Endothelial cell of umbilical vein (primary cell): ENCODE results near the gene DAPK3. TPM values are rescaled to one million over a fixed set of nuclear protein-coding genes. Genes with fewer than 3 reads are reported as not detected.
"Not testable (repeated sequence)": the region's sequence is repeated elsewhere in the genome, so short reads cannot be mapped to it uniquely, and the experiment has no call there.

Experiments
- BruUV-seq: library from RNA; stranded (reverse); fragments of 400-500 nt; replicated peaks from 2 replicates; lab custom pipeline; 2021; lab: Mats Ljungman, UMichigan
- CTCF ChIA-PET: fragments of 300-600, 350-600 bp; sonication (Branson Sonifier 250); formaldehyde crosslinking; loops from one replicate; lab custom pipeline; 2021; ENCODE audit warnings: antibody characterized with exemption, inconsistent platforms; lab: Charles Lee
- POLR2A ChIA-PET: fragments of 300-600, 350-600 bp; sonication (Branson Sonifier 250); formaldehyde crosslinking; loops from one replicate; lab custom pipeline; 2021; ENCODE audit warnings: antibody characterized with exemption, inconsistent platforms; lab: Charles Lee
- DNase-seq: peaks from one replicate; pipeline ENCODE4 v3.0.0-alpha.2; 2011; ENCODE audit warnings: low read depth, low spot score
- FAIRE-seq: peaks from 2 replicates; lab custom pipeline; 2011; peaks lifted over from hg19 to GRCh38; lab: Jason Lieb, UNC
- H2AFZ ChIP-seq: 2 replicates; pipeline ENCODE4 v1.6.0; 2012; ENCODE audit warnings: low read depth, low read length, control low read depth, inconsistent platforms
- H3K27ac ChIP-seq: 2 replicates; pipeline ENCODE4 v1.5.1; 2011; ENCODE audit warnings: low read depth, mild to moderate bottlenecking, control low read depth, low read length, moderate library complexity; ENCODE audit not compliant: insufficient read depth
- H3K27me3 ChIP-seq, 2 experiments: 2 replicates each; pipeline versions ENCODE4 v1.6.0 to v1.6.1; 2011; ENCODE audit warnings: low read length in 2 of 2, mixed read lengths in 1 of 2; ENCODE audit not compliant: control insufficient read depth in 2 of 2, insufficient read depth in 2 of 2
- H3K36me3 ChIP-seq, 2 experiments: 2 replicates in 1 of 2; 3 replicates in 1 of 2; pipeline ENCODE4 v1.5.1; 2011; ENCODE audit warnings: low read length in 2 of 2, mild to moderate bottlenecking in 1 of 2, moderate library complexity in 1 of 2; ENCODE audit not compliant: control insufficient read depth in 2 of 2, insufficient read depth in 2 of 2; ENCODE audit errors: extremely low read depth in 1 of 2
- H3K4me1 ChIP-seq: 3 replicates; pipeline ENCODE4 v1.5.1; 2011; ENCODE audit warnings: mild to moderate bottlenecking, low read length; ENCODE audit not compliant: control insufficient read depth, insufficient read depth; ENCODE audit errors: extremely low read depth
- H3K4me2 ChIP-seq: 2 replicates; pipeline ENCODE4 v1.6.1; 2011; ENCODE audit warnings: low read length, control low read depth, mixed read lengths; ENCODE audit not compliant: insufficient read depth
- H3K4me3 ChIP-seq, 3 experiments: fragments of 200-600 bp in 1 of 3; sonication (generic), shearing (Covaris generic) in 1 of 3; replicated peaks in 1 of 3; 2 replicates each; pipeline ENCODE4 v1.5.1; 2011 to 2016; ENCODE audit warnings: control low read depth in 3 of 3, low read length in 3 of 3, mild to moderate bottlenecking in 2 of 3, inconsistent platforms in 1 of 3, low read depth in 1 of 3, moderate library complexity in 1 of 3; ENCODE audit not compliant: insufficient read depth in 1 of 3
- H3K79me2 ChIP-seq: 2 replicates; pipeline ENCODE4 v1.6.0; 2012; ENCODE audit warnings: low read length, inconsistent platforms; ENCODE audit not compliant: control insufficient read depth, insufficient read depth
- H3K9ac ChIP-seq: replicated peaks from 2 replicates; pipeline ENCODE3; 2011; ENCODE audit warnings: low read length, control low read depth; ENCODE audit not compliant: insufficient read depth; ENCODE audit errors: extremely low read depth
- H3K9me1 ChIP-seq: replicated peaks from 3 replicates; pipeline ENCODE4 v1.6.0; 2011; ENCODE audit warnings: mild to moderate bottlenecking, low read length; ENCODE audit not compliant: control insufficient read depth, insufficient read depth; ENCODE audit errors: extremely low read depth
- H3K9me3 ChIP-seq: replicated peaks from 2 replicates; pipeline ENCODE4 v1.5.1; 2012; ENCODE audit warnings: low read length, inconsistent platforms; ENCODE audit not compliant: control insufficient read depth, insufficient read depth
- H4K20me1 ChIP-seq: replicated peaks from 2 replicates; pipeline ENCODE3; 2011; ENCODE audit warnings: mild to moderate bottlenecking, low read length; ENCODE audit not compliant: control insufficient read depth, insufficient read depth; ENCODE audit errors: extremely low read depth
- EZH2 ChIP-seq: IDR thresholded peaks from 2 replicates; pipeline ENCODE4 v1.6.1; 2012; ENCODE audit warnings: borderline replicate concordance, low read depth, mild to moderate bottlenecking, moderate library complexity, low read length, inconsistent platforms; ENCODE audit not compliant: severe bottlenecking
- FOS ChIP-seq: IDR thresholded peaks from 2 replicates; pipeline ENCODE4 v1.6.1; 2011; ENCODE audit warnings: mild to moderate bottlenecking, low read length, moderate library complexity, borderline replicate concordance; ENCODE audit not compliant: insufficient read depth
- GATA2 ChIP-seq: IDR thresholded peaks from 2 replicates; pipeline ENCODE4 v1.7.0; 2011; ENCODE audit warnings: low read depth, mild to moderate bottlenecking, moderate library complexity, mixed read lengths, low read length; ENCODE audit not compliant: insufficient read length, insufficient read depth
- JUN ChIP-seq: IDR thresholded peaks from 2 replicates; pipeline ENCODE4 v1.6.1; 2011; ENCODE audit warnings: borderline replicate concordance, low read depth; ENCODE audit not compliant: insufficient read length, insufficient read depth
- MAX ChIP-seq: IDR thresholded peaks from 2 replicates; pipeline ENCODE4 v1.6.1; 2011; ENCODE audit not compliant: insufficient read depth, insufficient read length
- MYC ChIP-seq: IDR thresholded peaks from one replicate; pipeline ENCODE4 v1.6.1; 2011; ENCODE audit warnings: mild to moderate bottlenecking, low read depth, low read length
- POLR2A ChIP-seq: IDR thresholded peaks from 2 replicates; pipeline ENCODE4 v1.6.1; 2012; ENCODE audit warnings: low read depth, mild to moderate bottlenecking, control low read depth, low read length
- POLR2AphosphoS5 ChIP-seq: IDR thresholded peaks from 2 replicates; pipeline ENCODE4 v1.6.1; 2012; ENCODE audit warnings: low read depth, mild to moderate bottlenecking, control low read depth, low read length, moderate library complexity; ENCODE audit not compliant: insufficient read depth
- dilution Hi-C: fragments of 300-500 bp; cut with MboI; formaldehyde crosslinking; loops from one replicate; pipeline ENCODE4 v1.15.0; 2019; ENCODE audit warnings: low sequenced_read_pairs; ENCODE audit not compliant: extremely low pct_ligation_motif_present
- intact Hi-C: fragments of 100-400 bp; cut with micrococcal nuclease; formaldehyde crosslinking; loops from one replicate; pipeline ENCODE4 v1.10.0; 2022
- polyA plus RNA-seq, 4 experiments: library from polyadenylated mRNA; depleted of rRNA in 3 of 4; stranded (reverse) in 3 of 4; unstranded in 1 of 4; fragments of >200 nt; gene quantifications; 2 replicates each; pipeline versions ENCODE4 v1.2.1 to v1.2.3, GENCODE V29; 2011 to 2012; ENCODE audit warnings: missing spikeins in 1 of 4
- total RNA-seq: library from RNA; stranded (reverse); gene quantifications from 2 replicates; pipeline ENCODE4 v1.2.3, GENCODE V29; 2021

DAPK3 gene
- total and polyA plus RNA-seq, 2 donors (not counting 3 experiments of a cell fraction or from before 2014, with no cell fraction given) = 157 to 175 TPM

DNA sequence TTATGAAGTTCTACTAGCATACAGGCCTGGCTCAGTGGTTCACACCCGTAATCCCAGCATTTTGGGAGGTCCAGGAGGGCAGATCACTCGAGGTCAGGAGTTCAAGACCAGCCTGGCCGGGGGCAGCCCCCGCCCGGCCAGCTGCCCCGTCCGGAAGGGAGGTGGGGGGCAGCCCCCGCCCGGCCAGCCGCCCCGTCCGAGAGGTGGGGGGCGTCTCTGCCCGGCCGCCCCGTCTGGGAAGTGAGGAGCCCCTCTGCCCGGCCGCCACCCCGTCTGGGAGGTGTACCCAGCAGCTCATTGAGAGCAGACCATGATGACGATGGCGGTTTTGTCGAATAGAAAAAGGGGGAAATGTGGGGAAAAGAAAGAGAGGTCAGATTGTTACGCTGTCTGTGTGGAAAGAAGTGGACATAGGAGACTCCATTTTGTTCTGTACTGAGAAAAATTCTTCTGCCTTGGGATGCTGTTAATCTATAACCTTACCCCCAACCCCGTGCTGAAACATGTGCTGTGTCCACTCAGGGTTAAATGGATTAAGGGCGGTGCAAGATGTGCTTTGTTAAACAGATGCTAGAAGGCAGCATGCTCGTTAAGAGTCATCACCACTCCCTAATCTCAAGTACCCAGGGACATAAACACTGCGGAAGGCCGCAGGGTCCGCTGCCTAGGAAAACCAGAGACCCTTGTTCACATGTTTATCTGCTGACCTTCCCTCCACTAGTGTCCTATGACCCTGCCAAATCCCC, 27.9 kb upstream of the DAPK3 start:
- BruUV-seq, intact Hi-C loops, DNase-seq, H3K9me3 ChIP-seq, dilution Hi-C loops, H3K27ac ChIP-seq, H3K9ac ChIP-seq, H3K4me3 ChIP-seq, H2AFZ ChIP-seq, POLR2A ChIA-PET, H3K79me2 ChIP-seq, H4K20me1 ChIP-seq, H3K27me3 ChIP-seq, H3K36me3 ChIP-seq, H3K9me1 ChIP-seq, FAIRE-seq, H3K4me2 ChIP-seq, H3K4me1 ChIP-seq: not testable (repeated sequence)
- CTCF ChIA-PET = interaction anchor here (2.0 kb wide), 1 partner anchor 141 kb away, joined by 10 read pairs; no protein-coding TSS in a partner anchor

DNA sequence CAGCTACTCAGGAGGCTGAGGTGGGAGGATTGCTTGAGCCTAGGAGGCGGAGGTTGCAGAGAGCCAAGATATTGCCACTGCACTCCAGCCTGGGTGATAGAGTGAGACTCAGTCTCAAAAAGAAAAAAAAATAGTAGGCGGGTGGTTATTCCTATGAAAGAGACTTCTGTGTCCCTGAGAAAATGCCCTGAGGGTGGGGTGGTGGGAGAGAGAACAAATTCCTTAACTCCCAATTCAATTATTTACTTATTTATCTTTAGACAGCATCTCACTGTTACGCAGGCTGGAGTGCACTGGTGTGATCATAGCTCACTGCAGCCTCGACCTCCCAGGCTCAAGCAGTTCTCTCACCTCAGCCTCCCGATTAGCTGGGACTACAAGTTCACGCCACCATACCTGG, 24.7 kb upstream of the DAPK3 start:
- dilution Hi-C loops (no loop called here), intact Hi-C loops (no loop called here)
- Histone ChIP-seq H3K9ac (no peak overlapping the region), H4K20me1 (no peaks in the 10 kb centered on the region), H2AFZ (no peak overlapping the region), H3K4me3 (no peak overlapping the region), H3K36me3 (no peaks in the 10 kb centered on the region), H3K27ac (no peak overlapping the region), H3K27me3 (no peaks in the 10 kb centered on the region), H3K79me2 (no peaks in the 10 kb centered on the region), H3K9me1 (no peaks in the 10 kb centered on the region), H3K4me2 (no peak overlapping the region), H3K9me3 (no peaks in the 10 kb centered on the region), H3K4me1 (no peaks in the 10 kb centered on the region)
- TF ChIP-seq GATA2 (no peak), POLR2AphosphoS5 (no peak), MAX (no peak), FOS (no peak), EZH2 (no peak), POLR2A (no peak), MYC (no peak), JUN (no peak)
- DNase-seq (no peak), FAIRE-seq (no peak)
- BruUV-seq = no TSS peak
- ChIA-PET CTCF (interaction anchor here (0.6 kb wide), 1 partner anchor 121 kb away, joined by 3 read pairs; no protein-coding TSS in a partner anchor), POLR2A (interaction anchor here (0.7 kb wide), 1 partner anchor 17 kb away, joined by 7 read pairs; no protein-coding TSS in a partner anchor)
